Cerebellar nuclear complex (tissue), 1 donor: Measurements from ENCODE around the gene NANOGP8.
"Not testable (repeated sequence)": the region's sequence is repeated elsewhere in the genome, so short reads cannot be mapped to it uniquely, and the experiment has no call there.

ENCODE experiments used
- DNase-seq, 2 experiments: peaks; one replicate each; lab custom pipeline; 2025; lab: John Stamatoyannopoulos, UW

Gene NANOGP8

DNA sequence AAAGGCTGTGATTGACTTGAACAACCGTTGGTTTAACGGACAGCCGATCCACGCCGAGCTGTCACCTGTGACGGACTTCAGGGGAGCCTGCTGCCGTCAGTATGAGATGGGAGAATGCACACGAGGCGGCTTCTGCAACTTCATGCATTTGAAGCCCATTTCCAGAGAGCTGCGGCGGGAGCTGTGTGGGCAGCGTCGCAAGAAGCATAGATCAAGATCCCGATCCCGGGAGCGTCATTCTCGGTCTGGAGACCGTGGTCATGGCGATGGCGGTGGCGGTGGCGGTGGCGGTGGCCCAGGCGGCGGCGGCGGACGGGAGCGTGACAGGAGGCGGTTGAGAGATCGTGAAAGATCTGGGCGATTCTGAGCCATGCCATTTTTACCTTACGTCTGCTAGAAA lies 7.8 kb upstream of the NANOGP8 start:
- no peak for DNase-seq

- DNase-seq: no peak
Observed at GRCh38 chr15:35092311-35092710, 7.2 kb upstream of the NANOGP8 start.

GRCh38 chr15:35090104-35090807 lies 5.2 kb upstream of the NANOGP8 start:
- no peak for DNase-seq

- no peak for DNase-seq
Observed at GRCh38 chr15:35089551-35089950, 4.5 kb upstream of the NANOGP8 start.

DNA sequence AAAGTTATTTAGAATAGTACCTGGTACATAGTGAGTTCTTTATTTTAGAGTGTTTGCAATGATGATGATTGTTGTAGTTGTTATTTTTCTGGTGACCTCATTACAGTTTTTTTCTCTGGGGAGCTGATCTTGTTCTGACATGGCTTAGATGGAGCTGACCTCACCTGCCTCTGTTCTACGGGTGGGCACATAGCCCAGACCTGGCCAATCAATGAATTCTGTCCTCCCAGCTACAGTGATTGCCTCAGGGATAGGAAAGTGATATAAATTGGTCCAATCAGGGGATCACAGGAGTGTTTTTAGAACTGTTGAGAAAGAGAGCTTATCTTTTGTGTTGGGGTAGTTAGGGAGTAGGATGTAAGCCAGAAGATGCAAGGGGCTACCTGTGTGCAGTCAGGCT lies 3.2 kb upstream of the NANOGP8 start:
- DNase-seq: no peak

- no peak for DNase-seq
Observed at GRCh38 chr15:35087759-35088158, 2.7 kb upstream of the NANOGP8 start.

DNA sequence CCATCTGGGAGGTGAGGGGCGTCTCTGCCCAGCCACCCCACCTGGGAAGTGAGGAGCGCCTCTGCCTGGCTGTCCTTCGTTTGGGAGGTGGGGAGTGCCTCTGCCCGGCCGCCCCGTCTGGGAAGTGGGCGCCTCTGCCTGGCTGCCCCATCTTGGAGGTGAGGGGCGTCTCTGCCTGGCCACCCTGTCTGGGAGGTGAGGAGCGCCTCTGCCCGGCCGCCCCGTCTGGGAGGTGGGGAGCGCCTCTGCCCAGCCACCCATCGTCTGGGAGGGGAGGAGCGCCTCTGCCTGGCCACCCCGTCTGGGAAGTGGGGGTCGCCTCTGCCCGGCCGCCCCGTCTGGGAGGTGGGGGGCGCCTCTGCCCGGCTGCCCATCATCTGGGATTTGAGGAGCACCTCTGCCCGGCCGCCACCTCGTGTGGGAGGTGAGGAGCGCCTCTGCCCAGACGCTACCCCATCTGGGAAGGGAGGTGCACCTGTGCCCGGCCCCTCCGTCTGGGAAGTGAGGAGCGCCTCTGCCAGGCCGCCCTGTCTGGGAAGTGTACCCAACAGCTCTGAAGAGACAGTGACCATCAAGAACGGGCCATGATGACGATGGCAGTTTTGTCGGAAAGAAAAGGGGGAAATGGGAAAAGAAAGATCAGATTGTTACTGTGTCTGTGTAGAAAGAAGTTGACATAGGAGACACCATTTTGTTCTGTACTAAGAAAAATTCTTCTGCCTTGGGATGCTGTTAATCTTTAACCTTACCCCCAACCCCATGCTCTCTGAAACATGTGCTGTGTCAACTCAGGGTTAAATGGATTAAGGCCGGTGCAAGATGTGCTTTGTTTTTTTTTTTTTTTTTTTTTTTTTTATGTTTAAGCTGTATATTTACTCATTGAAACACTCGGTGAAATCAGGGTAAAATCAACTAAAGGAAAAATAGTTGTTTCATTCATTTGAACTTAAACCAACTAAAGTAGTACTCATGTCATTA lies 2.4 kb downstream of the NANOGP8 start:
- DNase-seq: not testable (repeated sequence)

- DNase-seq: not testable (repeated sequence)
Observed at GRCh38 chr15:35081626-35082365, 3.3 kb downstream of the NANOGP8 start.

GRCh38 chr15:35080226-35080625 lies 4.9 kb downstream of the NANOGP8 start:
- DNase-seq: no peak

- DNase-seq: peak in 1 of 2 experiments; percentile 18
Observed at GRCh38 chr15:35078221-35078915, 6.7 kb downstream of the NANOGP8 start.

DNA sequence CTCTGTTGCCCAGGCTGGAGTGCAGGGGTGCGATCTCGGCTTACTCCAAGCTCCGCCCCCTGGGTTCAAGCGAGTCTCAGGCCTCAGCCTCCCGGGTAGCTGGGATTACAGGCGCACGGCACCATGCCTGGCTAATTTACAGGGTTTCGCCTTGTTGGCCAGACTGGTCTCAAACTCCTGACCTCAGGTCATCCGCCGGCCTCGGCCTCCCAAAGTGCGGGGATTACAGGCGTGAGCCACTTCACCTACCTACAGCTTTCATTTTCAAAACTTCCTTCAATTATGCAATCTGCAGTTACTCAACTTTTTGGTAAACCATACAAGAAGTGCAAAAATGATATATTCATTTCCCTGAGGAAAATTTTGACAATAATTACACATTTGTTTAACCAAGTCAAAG lies 14.0 kb downstream of the NANOGP8 start:
- no peak for DNase-seq

GRCh38 chr15:35068846-35069475 lies 16.1 kb downstream of the NANOGP8 start:
- DNase-seq: peak; percentile 23 to 69

- DNase-seq: no peak
Observed at GRCh38 chr15:35067496-35068347, 17.4 kb downstream of the NANOGP8 start.

DNA sequence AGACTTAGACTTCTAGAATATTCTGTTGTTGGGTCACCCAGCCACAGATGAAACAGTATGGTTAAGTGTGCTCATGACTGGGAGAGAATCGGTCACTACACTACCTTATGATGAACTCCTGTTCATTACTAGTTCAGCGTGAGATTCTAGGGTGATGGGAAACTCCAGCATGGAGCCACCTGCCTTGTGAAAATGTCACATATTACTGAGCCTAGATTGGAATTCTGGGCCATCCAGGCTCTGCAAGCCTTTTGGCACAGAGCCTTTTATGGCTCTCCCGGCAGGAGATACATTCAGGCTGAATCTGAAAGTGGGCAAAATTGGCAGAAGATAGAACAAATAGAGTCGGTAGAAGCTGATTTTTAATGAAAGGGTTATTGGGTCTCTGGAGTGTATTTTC lies 19.0 kb downstream of the NANOGP8 start:
- DNase-seq: no peak

DNA sequence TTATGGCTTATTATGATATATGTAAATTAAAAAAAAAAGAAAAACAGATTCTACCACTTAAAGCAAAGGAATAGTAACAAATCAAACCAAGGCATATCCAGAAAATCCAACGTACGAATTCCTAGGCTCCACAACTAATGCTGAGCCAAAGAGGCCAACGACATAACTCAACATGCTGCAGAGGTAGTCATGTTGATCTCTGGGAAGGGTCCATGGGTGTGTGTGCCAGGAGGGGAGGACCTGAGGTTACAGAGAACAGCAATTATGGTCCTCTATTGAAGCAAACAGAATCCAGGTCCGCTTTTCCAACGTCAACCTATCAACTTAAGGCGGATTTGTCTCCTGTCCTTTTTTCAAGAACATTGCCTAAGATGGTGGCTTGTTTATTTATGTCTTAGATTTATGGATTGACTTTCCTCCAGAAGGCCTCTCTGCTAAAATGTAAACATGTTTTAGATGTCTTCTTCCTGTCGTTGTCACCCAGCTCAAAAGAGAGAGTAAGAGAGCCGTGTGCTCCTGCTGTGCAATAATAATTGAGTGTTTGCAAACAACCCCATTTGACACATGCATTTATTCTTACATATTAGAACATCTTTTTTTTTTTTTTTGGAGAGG lies 20.4 kb downstream of the NANOGP8 start:
- no peak for DNase-seq

GRCh38 chr15:35062738-35063099 lies 22.4 kb downstream of the NANOGP8 start:
- no peak for DNase-seq

GRCh38 chr15:35061825-35062737 lies 23.0 kb downstream of the NANOGP8 start:
- no peak for DNase-seq

GRCh38 chr15:35061161-35061824 lies 23.8 kb downstream of the NANOGP8 start:
- DNase-seq: no peak
